Kidney (tissue), 14 donors: ENCODE data around the gene RASL12. TPM values are rescaled to one million over a fixed set of nuclear protein-coding genes. Genes with fewer than 3 reads are reported as not detected.
"Not testable (repeated sequence)": the region's sequence is repeated elsewhere in the genome, so short reads cannot be mapped to it uniquely, and the experiment has no call there.

ENCODE experiments used
- DNase-seq, 5 donors: peaks; one replicate each; pipeline ENCODE4 v3.0.0-alpha.2; 2013 to 2020
- FAIRE-seq: peaks from 2 replicates; lab custom pipeline; 2012; peaks lifted over from hg19 to GRCh38; lab: Jason Lieb, UNC
- H3K27ac ChIP-seq, 2 donors: one replicate each; pipeline ENCODE4 v1.7.0; 2013; ENCODE audit warnings: low read depth in 2 of 2, low read length in 2 of 2, inconsistent platforms in 1 of 2
- H3K27me3 ChIP-seq: one replicate; pipeline ENCODE4 v1.7.1; 2013; ENCODE audit warnings: low read length, inconsistent platforms; ENCODE audit not compliant: control insufficient read depth, insufficient read depth
- H3K36me3 ChIP-seq, 3 donors: one replicate each; pipeline versions ENCODE4 v1.7.0 to v1.7.1; 2013; ENCODE audit warnings: low read length in 3 of 3, control low read depth in 1 of 3, inconsistent platforms in 1 of 3; ENCODE audit not compliant: insufficient read depth in 3 of 3, control insufficient read depth in 2 of 3
- H3K4me1 ChIP-seq, 3 donors: one replicate each; pipeline versions ENCODE4 v1.7.0 to v1.7.1; 2013; ENCODE audit warnings: low read length in 3 of 3, inconsistent platforms in 1 of 3, low read depth in 1 of 3; ENCODE audit not compliant: control insufficient read depth in 2 of 3, insufficient read depth in 2 of 3
- H3K4me3 ChIP-seq, 3 donors: one replicate each; pipeline versions ENCODE4 v1.7.0 to v1.8.1; 2013; ENCODE audit warnings: low read length in 3 of 3, control low read depth in 1 of 3, inconsistent platforms in 1 of 3
- H3K9ac ChIP-seq, 3 donors: one replicate each; pipeline versions ENCODE4 v1.7.0 to v1.7.1; 2013; ENCODE audit warnings: low read length in 3 of 3, control low read depth in 1 of 3, inconsistent platforms in 1 of 3
- H3K9me3 ChIP-seq, 3 donors: one replicate each; pipeline versions ENCODE4 v1.7.0 to v1.7.1; 2013; ENCODE audit warnings: low read length in 3 of 3, control low read depth in 1 of 3, inconsistent platforms in 1 of 3; ENCODE audit not compliant: control insufficient read depth in 2 of 3, insufficient read depth in 1 of 3
- intact Hi-C: fragments of 100-400 bp; cut with DNase I; formaldehyde crosslinking; loops from one replicate; pipeline ENCODE4 v1.11.1; 2022
- polyA plus RNA-seq: library from polyadenylated mRNA; stranded (reverse); fragments of 350-450 nt; fragmentation: Illumina TruSeq; extraction: RNeasy Lipid Tissue Mini Kit (QIAGEN cat#74804); gene quantifications from one replicate; pipeline ENCODE4 v1.2.3, GENCODE V29; 2014; ENCODE audit warnings: low read depth, low replicate concordance; ENCODE audit not compliant: insufficient read depth
- total RNA-seq: library from RNA; stranded (reverse); fragmentation: NEBNext Ultra II Directional; extraction: Animal tissue kit (Norgen Biotek cat#: 25700); gene quantifications from one replicate; pipeline ENCODE4 v1.2.1, GENCODE V29; 2021
- TF ChIP-seq, protein P1 (sequence below): IDR thresholded peaks from 3 replicates; pipeline ENCODE4 v1.5.1; 2012; ENCODE audit warnings: mild to moderate bottlenecking, moderate library complexity, borderline replicate concordance; ENCODE audit not compliant: insufficient read depth; ENCODE audit errors: extremely low read depth
- donor health status: control.
- donor health status: control.
- donor health status: control.
- donor health status: control.
- donor health status: control.
- donor health status: DM: yes; HTN: yes; CAD: no.
- donor health status: Normal renal cell carcinoma (clear cell type).

The RASL12 gene
- total and polyA plus RNA-seq, 2 donors from 2014 or later, result 6.7 to 7.6 TPM

DNA sequence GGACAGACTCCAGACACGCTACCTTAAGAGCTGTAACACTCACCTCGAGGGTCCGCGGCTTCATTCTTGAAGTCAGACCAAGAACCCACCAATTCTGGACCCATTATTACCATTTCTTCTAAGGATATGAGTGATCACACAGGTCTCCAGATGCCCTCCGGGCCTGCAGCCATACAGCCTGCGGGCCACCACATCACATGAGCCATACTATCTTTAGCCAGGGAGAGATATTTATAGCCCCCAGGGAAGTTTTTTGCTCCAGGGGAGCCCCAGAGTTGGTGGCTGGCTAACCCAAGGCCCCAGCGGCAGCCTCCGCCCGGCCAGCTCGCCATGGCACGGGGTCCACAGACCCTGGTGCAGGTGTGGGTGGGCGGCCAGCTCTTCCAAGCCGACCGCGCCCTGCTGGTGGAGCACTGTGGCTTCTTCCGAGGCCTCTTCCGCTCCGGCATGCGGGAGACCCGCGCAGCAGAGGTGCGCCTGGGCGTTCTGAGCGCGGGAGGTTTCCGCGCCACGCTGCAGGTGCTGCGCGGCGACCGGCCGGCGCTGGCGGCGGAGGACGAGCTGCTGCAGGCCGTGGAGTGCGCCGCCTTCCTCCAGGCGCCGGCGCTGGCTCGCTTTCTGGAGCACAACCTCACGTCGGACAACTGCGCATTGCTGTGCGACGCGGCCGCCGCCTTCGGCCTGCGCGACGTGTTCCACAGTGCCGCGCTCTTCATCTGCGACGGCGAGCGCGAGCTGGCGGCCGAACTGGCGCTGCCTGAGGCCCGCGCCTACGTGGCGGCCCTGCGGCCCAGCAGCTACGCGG lies 8.9 kb upstream of the RASL12 start, which contains the start of gene KBTBD13:
Gene KBTBD13 (plus strand): TSS at position 261 of the 805 bp plus-strand sequence. CDS start 70 bp downstream, at position 331.
- Histone ChIP-seq H3K4me3 (no peak within 1 kb of the TSS), H3K36me3 (no peaks in the 10 kb centered on the region), H3K27ac (no peak within 1 kb of the TSS), H3K9me3 (no peaks in the 10 kb centered on the region), H3K9ac (no peak within 1 kb of the TSS), H3K4me1 (peaks cover 0 to 5% (median 0%) of the 10 kb centered on the region in 3 donors), H3K27me3 (no peaks in the 10 kb centered on the region)
- FAIRE-seq (no peak), DNase-seq (no peak)
- TF ChIP-seq, protein P1, sequence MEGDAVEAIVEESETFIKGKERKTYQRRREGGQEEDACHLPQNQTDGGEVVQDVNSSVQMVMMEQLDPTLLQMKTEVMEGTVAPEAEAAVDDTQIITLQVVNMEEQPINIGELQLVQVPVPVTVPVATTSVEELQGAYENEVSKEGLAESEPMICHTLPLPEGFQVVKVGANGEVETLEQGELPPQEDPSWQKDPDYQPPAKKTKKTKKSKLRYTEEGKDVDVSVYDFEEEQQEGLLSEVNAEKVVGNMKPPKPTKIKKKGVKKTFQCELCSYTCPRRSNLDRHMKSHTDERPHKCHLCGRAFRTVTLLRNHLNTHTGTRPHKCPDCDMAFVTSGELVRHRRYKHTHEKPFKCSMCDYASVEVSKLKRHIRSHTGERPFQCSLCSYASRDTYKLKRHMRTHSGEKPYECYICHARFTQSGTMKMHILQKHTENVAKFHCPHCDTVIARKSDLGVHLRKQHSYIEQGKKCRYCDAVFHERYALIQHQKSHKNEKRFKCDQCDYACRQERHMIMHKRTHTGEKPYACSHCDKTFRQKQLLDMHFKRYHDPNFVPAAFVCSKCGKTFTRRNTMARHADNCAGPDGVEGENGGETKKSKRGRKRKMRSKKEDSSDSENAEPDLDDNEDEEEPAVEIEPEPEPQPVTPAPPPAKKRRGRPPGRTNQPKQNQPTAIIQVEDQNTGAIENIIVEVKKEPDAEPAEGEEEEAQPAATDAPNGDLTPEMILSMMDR, result no peak
- intact Hi-C loops, result no loop called here

DNA sequence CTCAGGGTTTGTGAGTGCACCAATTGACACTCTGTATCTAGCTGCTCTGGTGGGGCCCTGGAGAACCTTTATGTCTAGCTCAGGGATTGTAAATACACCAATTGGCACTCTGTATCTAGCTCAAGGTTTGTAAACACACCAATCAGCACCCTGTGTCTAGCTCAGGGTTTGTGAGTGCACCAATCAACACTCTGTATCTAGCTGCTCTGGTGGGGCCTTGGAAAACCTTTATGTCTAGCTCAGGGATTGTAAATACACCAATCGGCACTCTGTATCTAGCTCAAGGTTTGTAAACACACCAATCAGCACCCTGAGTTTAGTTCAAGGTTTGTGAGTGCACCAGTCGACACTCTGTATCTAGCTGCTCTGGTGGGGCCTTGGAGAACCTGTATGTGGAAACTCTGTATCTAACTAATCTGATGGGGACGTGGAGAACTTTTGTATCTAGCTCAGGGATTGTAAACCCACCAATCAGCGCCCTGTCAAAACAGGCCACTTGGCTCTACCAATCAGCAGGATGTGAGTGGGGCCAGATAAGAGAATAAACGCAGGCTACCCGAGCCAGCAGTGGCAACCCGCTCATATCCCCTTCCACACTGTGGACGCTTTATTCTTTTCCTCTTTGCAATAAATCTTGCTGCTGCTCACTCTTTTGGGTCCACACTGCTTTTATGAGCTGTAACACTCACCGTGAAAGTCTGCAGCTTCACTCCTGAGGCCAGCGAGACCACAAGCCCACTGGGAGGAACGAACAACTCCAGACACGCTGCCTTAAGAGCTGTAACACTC lies 8.0 kb upstream of the RASL12 start:
- H3K4me1 ChIP-seq, FAIRE-seq, H3K9me3 ChIP-seq, DNase-seq, H3K9ac ChIP-seq, intact Hi-C loops, H3K4me3 ChIP-seq, H3K27me3 ChIP-seq, H3K36me3 ChIP-seq, H3K27ac ChIP-seq: not testable (repeated sequence)

DNA sequence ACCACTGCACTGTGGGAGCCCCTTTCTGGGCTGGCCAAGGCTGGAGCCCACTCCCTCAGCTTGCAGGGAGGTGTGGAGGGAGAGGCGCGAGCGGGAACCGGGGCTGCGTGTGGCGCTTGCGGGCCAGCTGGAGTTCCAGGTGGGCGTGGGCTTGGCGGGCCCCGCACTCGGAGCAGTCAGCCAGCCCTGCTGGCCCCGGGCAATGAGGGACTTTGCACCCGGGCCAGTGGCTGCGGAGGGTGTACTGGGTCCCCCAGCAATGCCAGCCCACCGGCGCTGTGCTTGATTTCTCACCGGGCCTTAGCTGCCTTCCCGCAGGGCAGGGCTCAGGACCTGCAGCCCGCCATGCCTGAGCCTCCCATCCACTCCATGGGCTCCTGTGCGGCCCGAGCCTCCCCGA lies 7.2 kb upstream of the RASL12 start:
- H3K36me3 ChIP-seq, H3K9me3 ChIP-seq, DNase-seq, H3K9ac ChIP-seq, H3K27me3 ChIP-seq, H3K27ac ChIP-seq, FAIRE-seq, intact Hi-C loops, H3K4me1 ChIP-seq, H3K4me3 ChIP-seq: not testable (repeated sequence)

DNA sequence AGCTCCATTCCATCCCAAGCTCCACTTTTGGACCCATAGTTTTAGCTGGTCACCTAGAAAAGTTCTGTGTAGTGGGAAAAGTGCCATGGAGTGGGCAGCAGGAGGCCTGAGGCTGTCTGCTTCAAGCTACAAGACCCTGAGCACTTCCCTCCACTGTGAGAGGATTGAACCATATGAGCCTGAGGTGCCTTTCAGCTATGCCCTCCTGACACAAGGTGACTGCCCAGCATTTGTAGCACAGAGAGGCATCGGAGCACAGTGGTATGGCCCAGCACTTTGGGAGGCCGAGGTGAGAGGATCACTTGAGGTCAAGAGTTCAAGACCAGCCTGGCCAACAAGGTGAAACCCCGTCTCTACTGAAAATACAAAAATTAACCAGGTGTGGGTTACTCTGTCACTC lies 4.8 kb upstream of the RASL12 start:
- H3K27me3 ChIP-seq, result no peaks in the 10 kb centered on the region
- DNase-seq, result no peak
- no peak overlapping the region for H3K9ac ChIP-seq
- intact Hi-C loops, result no loop called here
- peaks cover 0 to 7% (median 3%) of the 10 kb centered on the region in 3 donors for H3K4me1 ChIP-seq
- no peaks in the 10 kb centered on the region for H3K9me3 ChIP-seq
- FAIRE-seq, result no peak
- no peaks in the 10 kb centered on the region for H3K36me3 ChIP-seq
- H3K27ac ChIP-seq, result no peak overlapping the region
- TF ChIP-seq, protein P1, result no peak
- no peak overlapping the region for H3K4me3 ChIP-seq
